Glutamatergic neuron (in vitro differentiated cells): ENCODE measurements around the gene CCSER2. TPM values are rescaled to one million over a fixed set of nuclear protein-coding genes. Genes with fewer than 3 reads are reported as not detected.
A peak's percentile ranks its signal among the peaks of the same experiment; 100 is the strongest.

Experiments used
- DNase-seq: peaks from one replicate; pipeline ENCODE4 v3.0.0; 2022
- H3K27ac Mint-ChIP-seq: one replicate; pipeline ENCODE4 v1.8.0; 2020; ENCODE audit warnings: mild to moderate bottlenecking, mixed read lengths, inconsistent platforms; ENCODE audit not compliant: unreplicated experiment
- H3K27me3 Mint-ChIP-seq: one replicate; pipeline ENCODE4 v1.8.0; 2020; ENCODE audit warnings: mild to moderate bottlenecking, moderate library complexity, mixed read lengths, inconsistent platforms; ENCODE audit not compliant: unreplicated experiment
- H3K36me3 Mint-ChIP-seq: one replicate; pipeline ENCODE4 v1.8.0; 2020; ENCODE audit warnings: mild to moderate bottlenecking, mixed read lengths, inconsistent platforms; ENCODE audit not compliant: unreplicated experiment
- H3K4me1 Mint-ChIP-seq: one replicate; pipeline ENCODE4 v1.8.0; 2020; ENCODE audit warnings: mild to moderate bottlenecking, low read depth, mixed read lengths, inconsistent platforms; ENCODE audit not compliant: unreplicated experiment
- H3K4me3 Mint-ChIP-seq: one replicate; pipeline ENCODE4 v1.8.0; 2020; ENCODE audit warnings: mild to moderate bottlenecking, mixed read lengths, inconsistent platforms; ENCODE audit not compliant: unreplicated experiment
- H3K9me3 Mint-ChIP-seq: one replicate; pipeline ENCODE4 v1.8.0; 2020; ENCODE audit warnings: mild to moderate bottlenecking, moderate library complexity, mixed read lengths, inconsistent platforms; ENCODE audit not compliant: unreplicated experiment
- total RNA-seq: library from RNA; stranded (reverse); fragmentation: NEBNext Ultra II Directional; extraction: Animal tissue kit (Norgen Biotek cat#: 25700); gene quantifications from one replicate; pipeline ENCODE4 v1.2.1, GENCODE V29; 2021; ENCODE audit not compliant: unreplicated experiment
- TF ChIP-seq, protein P1 (sequence below): fragments of 200-600 bp; sonication (generic); IDR thresholded peaks from one replicate; pipeline ENCODE4 v1.5.0; 2021; ENCODE audit not compliant: partially characterized antibody, unreplicated experiment

The CCSER2 gene
- total RNA-seq, 1 donor from 2014 or later: 168 TPM

DNA sequence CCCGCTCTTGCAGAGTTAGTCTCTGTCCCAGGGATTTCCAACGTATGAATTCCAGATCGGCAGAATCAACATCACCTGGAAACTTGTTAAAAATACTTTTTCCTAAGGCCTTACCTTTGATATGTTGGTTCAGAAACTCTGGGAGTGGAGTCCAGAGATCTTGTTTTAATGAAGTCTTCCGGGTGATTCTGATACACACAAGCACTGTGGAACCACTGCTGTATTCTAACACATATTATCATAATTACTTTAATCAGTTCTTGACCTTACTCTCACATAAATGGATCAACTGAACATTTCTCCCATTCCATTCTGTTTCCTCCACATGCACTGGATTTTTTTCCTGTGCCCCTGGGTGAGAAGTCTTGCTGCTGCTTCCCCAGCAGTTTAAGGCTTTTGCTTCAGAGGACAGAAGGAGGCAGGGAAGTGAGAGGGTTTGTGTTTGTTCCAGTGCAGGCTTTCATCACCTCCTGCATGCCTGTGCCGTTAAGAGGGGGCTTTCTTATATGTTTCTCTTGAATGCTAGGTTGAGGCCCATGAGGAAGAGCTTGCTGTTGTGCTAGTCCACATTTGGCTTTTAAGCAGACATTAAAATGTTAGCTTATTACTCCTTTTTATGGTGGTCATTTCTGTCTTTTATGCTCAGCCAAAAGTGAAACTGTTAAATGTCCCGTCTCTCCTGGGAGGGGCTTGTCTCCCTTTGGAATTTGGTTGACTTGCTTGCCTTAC lies 32.4 kb downstream of the CCSER2 start:
- H3K27me3 Mint-ChIP-seq: no peaks in the 10 kb centered on the region
- TF ChIP-seq, protein P1, sequence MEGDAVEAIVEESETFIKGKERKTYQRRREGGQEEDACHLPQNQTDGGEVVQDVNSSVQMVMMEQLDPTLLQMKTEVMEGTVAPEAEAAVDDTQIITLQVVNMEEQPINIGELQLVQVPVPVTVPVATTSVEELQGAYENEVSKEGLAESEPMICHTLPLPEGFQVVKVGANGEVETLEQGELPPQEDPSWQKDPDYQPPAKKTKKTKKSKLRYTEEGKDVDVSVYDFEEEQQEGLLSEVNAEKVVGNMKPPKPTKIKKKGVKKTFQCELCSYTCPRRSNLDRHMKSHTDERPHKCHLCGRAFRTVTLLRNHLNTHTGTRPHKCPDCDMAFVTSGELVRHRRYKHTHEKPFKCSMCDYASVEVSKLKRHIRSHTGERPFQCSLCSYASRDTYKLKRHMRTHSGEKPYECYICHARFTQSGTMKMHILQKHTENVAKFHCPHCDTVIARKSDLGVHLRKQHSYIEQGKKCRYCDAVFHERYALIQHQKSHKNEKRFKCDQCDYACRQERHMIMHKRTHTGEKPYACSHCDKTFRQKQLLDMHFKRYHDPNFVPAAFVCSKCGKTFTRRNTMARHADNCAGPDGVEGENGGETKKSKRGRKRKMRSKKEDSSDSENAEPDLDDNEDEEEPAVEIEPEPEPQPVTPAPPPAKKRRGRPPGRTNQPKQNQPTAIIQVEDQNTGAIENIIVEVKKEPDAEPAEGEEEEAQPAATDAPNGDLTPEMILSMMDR: no peak
- no peaks in the 10 kb centered on the region for H3K36me3 Mint-ChIP-seq
- H3K9me3 Mint-ChIP-seq: peaks cover 3% of the 10 kb centered on the region
- no peak overlapping the region for H3K4me3 Mint-ChIP-seq
- H3K27ac Mint-ChIP-seq: peak overlapping the region; percentile 59
- DNase-seq: no peak
- peaks cover 22% of the 10 kb centered on the region for H3K4me1 Mint-ChIP-seq

DNA sequence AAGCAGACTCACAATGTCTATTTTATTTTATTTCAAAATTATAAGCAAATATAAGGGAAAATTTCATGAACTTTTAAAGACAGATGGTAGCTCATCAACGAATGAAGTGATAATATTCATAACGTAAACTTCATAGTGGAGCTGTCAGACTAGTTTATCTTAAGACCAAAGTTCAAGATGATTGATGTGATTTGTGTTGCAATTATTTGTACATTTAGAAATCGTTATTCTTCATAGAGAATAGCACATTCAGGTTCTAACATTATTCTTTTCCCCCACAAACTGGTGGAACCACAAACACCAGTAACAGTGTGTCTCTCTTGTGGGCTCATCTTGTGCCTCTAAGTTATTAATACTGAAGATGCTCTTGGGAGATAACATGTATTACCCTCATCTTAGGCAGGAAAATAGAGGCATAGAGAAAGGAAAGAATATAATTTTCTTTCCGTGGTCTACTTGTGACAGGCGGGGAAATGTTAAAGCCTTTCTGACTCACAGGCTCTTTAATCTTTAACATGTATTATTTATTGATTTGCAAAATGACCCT lies 37.0 kb downstream of the CCSER2 start:
- peaks cover 30% of the 10 kb centered on the region for H3K4me1 Mint-ChIP-seq
- DNase-seq: no peak
- H3K9me3 Mint-ChIP-seq: peaks cover 3% of the 10 kb centered on the region
- no peaks in the 10 kb centered on the region for H3K36me3 Mint-ChIP-seq
- H3K27me3 Mint-ChIP-seq: no peaks in the 10 kb centered on the region
- TF ChIP-seq, protein P1: no peak
- no peak overlapping the region for H3K4me3 Mint-ChIP-seq
- H3K27ac Mint-ChIP-seq: no peak overlapping the region

DNA sequence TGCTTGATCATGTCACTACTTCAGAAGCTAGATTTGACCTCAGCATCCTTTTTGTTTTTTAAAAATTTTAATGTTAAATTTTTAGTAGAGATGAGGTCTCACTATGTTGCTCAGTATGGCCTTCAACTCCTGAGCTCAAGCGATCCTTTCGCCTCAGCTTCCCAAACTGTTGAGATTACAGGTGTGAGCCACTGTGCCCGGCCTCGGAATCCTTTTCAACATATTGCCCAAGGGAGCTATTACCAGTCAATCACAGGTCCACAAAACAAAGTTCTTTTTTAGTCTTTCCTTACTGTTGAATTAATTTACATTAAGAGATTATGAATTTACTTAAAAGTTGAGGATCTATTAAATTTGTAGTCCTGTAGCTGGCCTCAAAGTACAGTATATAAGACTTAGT lies 37.7 kb downstream of the CCSER2 start:
- TF ChIP-seq, protein P1: no peak
- Mint-ChIP-seq H3K4me3 (no peak overlapping the region), H3K36me3 (no peaks in the 10 kb centered on the region), H3K9me3 (peaks cover 3% of the 10 kb centered on the region), H3K4me1 (peaks cover 24% of the 10 kb centered on the region), H3K27ac (no peak overlapping the region), H3K27me3 (no peaks in the 10 kb centered on the region)
- no peak for DNase-seq

DNA sequence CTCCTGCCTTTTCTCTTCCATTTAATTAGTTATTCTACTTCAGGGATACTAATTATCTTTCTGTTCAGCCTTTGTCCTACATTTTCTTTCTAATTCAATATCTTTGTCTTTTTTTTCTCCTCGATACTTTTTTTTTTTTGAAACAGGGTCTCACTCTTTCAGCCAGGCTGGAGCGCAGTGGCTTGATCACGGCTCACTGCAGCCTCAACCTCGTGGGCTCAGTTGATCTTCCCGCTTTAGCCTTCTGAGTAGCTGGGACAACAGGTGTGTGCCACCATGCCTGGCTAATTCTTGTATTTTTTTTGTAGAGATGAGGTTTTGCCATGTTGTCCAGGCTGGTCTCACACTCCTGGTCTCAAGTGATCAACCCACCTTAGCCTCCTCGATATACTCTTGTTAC lies 38.9 kb downstream of the CCSER2 start:
- Mint-ChIP-seq H3K36me3 (no peaks in the 10 kb centered on the region), H3K9me3 (peaks cover 1% of the 10 kb centered on the region), H3K27ac (no peak overlapping the region), H3K4me1 (peaks cover 18% of the 10 kb centered on the region), H3K4me3 (no peak overlapping the region), H3K27me3 (no peaks in the 10 kb centered on the region)
- no peak for DNase-seq
- TF ChIP-seq, protein P1: no peak

DNA sequence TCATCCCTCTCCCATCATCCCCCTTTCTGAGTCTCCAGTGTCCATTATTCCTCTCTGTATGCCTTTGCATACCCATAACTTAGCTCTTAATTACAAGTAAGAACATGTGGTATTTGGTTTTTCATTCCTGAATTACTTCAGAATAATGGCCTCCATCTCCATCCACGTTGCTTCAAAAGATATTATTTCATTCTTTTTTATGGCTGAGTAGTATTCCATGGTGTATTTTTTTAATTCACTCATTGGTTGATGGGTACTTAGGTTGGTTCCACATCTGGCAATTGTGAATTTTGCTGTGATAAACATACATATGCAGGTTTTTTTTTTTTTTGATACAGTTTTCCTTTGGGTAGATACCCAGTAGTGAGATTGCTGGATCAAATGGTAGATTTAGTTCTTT lies 40.4 kb downstream of the CCSER2 start:
- H3K36me3 Mint-ChIP-seq: no peaks in the 10 kb centered on the region
- no peaks in the 10 kb centered on the region for H3K27me3 Mint-ChIP-seq
- peaks cover 1% of the 10 kb centered on the region for H3K9me3 Mint-ChIP-seq
- H3K27ac Mint-ChIP-seq: no peak overlapping the region
- no peak for DNase-seq
- TF ChIP-seq, protein P1: no peak
- H3K4me3 Mint-ChIP-seq: no peak overlapping the region
- peaks cover 16% of the 10 kb centered on the region for H3K4me1 Mint-ChIP-seq
